A549 (cell line): Measurements from ENCODE around the gene P2RX3.

Experiments used
- MYC ChIP-seq: IDR thresholded peaks from 2 replicates; pipeline ENCODE4 v1.6.1; 2012; ENCODE audit warnings: mild to moderate bottlenecking, inconsistent platforms, low read length, improper control_type of control experiment, borderline replicate concordance
- POLR2A ChIP-seq: IDR thresholded peaks from 2 replicates; pipeline ENCODE4 v1.6.1; 2012; ENCODE audit warnings: mild to moderate bottlenecking, low read length
- TF ChIP-seq, protein P1 (sequence below): fragments of 450-650 bp; IDR thresholded peaks from 2 replicates; pipeline ENCODE4 v1.6.1; 2014; ENCODE audit warnings: antibody characterized with exemption
- TF ChIP-seq, protein P2 (sequence below): fragments of >200 bp; sonication (Bioruptor Twin); formaldehyde crosslinking; IDR thresholded peaks from 3 replicates; pipeline ENCODE4 v1.5.1; 2016

DNA sequence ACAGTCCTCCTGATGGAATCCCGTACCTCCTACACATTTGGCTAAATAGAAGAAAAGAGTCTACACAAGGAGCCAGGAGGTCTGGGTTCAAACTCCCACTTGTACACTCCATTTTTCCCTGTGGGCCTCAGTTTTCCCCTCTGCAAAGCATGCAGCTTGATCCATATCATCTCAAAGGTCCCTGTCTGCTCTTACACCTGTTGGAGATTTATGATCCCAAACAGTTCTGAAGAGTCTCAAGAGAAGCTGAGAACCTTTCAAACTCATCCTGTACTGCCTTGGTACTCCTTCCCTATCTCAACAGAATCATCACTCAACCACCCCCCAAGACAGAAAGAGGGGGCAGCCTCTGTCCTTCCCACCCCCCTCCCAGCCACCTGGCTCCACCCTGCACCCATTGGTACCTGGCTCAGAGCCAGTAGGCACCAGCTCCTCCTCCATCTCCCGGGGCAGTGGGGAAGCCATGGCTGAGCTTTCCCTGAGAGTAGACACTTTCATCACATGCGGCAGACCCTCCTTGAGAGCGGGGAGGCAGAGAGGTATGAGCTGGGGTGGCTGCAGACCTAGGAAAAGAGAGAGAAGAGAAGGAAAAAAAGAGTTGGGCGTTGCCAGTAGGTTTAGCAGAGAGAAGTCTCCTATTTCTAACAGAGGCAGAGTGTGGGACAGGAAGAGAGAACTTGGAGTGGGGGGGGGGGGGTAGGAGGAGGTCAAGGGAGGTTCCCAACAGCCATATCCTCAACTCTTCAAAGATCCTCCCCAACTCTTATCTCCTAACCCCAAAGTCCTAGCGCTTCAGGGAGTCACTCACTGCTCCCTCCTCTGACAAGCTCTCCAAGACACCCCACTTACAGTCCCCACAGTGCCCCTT is 16.5 kb upstream of the P2RX3 start:
- TF ChIP-seq, protein P1, sequence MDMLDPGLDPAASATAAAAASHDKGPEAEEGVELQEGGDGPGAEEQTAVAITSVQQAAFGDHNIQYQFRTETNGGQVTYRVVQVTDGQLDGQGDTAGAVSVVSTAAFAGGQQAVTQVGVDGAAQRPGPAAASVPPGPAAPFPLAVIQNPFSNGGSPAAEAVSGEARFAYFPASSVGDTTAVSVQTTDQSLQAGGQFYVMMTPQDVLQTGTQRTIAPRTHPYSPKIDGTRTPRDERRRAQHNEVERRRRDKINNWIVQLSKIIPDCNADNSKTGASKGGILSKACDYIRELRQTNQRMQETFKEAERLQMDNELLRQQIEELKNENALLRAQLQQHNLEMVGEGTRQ = no peak
- no peak for TF ChIP-seq POLR2A
- TF ChIP-seq MYC = 0 out of 2 replicates have a peak, but pooled peaks have one; percentile 3
- TF ChIP-seq, protein P2, sequence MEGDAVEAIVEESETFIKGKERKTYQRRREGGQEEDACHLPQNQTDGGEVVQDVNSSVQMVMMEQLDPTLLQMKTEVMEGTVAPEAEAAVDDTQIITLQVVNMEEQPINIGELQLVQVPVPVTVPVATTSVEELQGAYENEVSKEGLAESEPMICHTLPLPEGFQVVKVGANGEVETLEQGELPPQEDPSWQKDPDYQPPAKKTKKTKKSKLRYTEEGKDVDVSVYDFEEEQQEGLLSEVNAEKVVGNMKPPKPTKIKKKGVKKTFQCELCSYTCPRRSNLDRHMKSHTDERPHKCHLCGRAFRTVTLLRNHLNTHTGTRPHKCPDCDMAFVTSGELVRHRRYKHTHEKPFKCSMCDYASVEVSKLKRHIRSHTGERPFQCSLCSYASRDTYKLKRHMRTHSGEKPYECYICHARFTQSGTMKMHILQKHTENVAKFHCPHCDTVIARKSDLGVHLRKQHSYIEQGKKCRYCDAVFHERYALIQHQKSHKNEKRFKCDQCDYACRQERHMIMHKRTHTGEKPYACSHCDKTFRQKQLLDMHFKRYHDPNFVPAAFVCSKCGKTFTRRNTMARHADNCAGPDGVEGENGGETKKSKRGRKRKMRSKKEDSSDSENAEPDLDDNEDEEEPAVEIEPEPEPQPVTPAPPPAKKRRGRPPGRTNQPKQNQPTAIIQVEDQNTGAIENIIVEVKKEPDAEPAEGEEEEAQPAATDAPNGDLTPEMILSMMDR = no peak
